HS-5 (cell line): Measurements from ENCODE around the gene BLOC1S2.
A peak's percentile ranks its signal among the peaks of the same experiment; 100 is the strongest.
"Not testable (repeated sequence)": the region's sequence is repeated elsewhere in the genome, so short reads cannot be mapped to it uniquely, and the experiment has no call there.

Experiments used
- DNase-seq: peaks from one replicate; pipeline ENCODE4 v3.0.0-alpha.2; 2012; ENCODE audit warnings: low read depth

Gene BLOC1S2

DNA sequence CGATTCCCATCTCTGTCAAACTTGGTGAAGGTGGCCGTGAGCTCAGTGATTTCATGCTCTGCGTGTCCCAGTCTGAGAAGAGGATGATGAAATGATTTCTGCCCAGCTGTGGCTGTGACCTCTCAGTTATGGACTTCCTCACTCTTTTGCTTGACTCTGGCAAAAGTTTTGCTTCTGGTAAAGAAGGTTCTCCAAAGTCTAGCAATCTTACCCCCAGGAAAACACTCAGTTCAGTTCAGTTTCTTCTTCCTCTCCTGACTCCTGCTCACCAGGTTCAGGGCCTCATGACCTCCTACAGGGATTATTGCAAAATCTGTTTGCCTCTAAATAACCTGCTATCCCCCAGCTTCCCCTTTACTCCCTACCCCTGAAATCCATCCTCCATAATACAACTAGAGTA, 4.9 kb upstream of the BLOC1S2 start:
- DNase-seq = no peak

DNA sequence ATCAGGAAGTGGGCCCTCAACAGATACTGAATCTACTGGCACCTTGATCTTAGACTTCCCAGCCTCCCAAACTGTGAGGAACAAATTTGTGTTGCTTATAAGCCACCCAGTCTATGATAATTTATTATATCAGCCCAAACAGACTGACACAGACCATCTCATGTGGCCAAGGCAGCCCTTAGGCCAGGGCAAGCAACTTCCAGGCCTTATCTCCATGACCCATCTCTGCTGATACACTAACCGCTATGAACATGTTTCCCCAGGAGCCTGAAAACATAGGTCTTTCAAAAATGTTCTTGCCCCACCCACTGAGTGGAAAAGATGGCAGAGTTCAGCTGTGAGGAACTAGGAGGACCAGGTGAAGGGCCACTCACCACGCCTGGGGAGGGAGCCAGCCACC, 3.2 kb upstream of the BLOC1S2 start:
- DNase-seq = no peak

DNA sequence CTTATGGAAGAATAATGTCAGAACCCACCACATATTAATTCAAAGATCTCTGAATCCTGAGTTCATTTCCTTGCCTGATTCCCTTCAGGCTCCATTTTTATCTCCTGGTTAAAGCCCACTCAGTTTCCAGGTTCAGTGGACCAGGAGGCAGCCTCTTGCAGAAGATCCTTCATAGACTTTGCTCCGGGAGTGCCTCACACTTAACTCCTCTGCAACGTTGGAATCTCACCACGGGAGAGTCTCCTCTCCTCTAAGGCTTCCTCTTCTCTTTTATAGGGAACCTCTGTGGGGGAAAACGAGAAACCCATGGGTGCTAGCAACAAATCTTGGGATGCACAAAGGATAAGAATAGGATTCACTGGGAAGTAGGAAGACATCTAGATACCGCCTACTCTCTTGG, 1.7 kb upstream of the BLOC1S2 start:
- DNase-seq = no peak

DNA sequence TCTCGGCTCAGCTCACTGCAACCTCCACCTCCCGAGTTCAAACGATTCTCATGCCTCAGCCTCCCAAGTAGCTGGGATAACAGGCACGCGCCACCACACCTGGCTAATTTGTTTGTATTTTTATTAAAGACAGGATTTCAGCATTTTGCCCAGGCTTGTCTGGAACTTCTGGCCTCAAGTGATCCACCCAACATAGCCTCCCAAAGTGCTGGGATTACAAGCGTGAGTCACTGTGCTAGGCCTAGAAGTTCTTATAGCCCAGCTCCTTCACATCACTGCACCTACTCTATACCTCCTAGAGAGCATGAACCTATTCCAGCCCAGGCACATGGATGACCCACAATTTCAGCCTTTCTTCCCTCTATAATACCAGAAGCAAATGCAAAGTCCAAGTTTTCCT, 1.3 kb upstream of the BLOC1S2 start:
- no peak for DNase-seq

DNA sequence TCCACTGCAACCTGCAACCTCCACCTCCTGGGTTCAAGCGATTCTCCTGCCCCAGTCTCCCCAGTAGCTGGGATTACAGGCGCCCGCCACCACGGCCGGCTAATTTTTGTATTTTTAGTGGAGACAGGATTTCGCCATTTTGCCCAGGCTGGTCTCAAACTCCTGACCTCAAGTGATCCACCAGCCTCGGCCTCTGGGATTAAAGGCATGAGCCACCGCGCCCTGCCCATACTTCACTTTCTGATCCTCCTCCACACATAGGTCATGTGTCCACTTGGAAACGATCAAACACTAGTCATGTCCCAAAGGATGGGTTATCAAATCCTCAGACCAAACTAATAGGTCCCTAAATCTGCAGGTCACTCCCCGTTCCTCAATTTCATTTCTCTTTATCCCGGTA, 1.2 kb downstream of the BLOC1S2 start:
- DNase-seq = not testable (repeated sequence)

DNA sequence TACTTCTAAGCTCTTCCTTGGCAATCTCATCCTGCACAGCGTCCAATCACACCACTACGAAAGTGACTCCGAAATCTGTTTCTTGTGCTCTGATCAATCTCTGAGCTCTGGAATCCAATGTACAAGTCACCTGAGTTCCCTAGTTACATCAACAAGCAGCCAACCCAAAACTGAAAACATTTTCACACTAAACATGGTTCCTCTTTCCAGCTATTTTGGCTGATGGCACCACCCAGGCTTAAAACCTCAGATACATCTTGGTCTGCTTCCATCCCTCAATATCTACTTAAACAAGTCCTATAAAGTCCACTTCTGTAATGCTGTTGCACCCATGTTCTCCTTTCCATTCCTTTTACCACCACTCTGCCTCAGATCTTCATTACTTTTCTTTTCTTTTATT, 3.6 kb downstream of the BLOC1S2 start:
- no peak for DNase-seq

DNA sequence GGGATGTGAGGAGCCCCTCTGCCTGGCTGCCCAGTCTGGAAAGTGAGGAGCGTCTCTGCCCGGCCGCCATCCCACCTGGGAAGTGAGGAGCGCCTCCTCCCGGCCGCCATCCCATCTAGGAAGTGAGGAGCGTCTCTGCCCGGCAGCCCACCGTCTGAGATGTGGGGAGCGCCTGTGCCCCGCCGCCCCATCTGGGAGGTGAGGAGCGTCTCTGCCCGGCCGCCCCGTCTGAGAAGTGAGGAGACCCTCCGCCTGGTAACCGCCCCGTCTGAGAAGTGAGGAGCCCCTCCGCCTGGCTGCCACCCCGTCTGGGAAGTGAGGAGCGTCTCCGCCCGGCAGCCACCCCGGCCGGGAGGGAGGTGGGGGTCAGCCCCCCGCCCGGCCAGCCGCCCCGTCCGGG, 9.5 kb downstream of the BLOC1S2 start:
- DNase-seq = not testable (repeated sequence)

DNA sequence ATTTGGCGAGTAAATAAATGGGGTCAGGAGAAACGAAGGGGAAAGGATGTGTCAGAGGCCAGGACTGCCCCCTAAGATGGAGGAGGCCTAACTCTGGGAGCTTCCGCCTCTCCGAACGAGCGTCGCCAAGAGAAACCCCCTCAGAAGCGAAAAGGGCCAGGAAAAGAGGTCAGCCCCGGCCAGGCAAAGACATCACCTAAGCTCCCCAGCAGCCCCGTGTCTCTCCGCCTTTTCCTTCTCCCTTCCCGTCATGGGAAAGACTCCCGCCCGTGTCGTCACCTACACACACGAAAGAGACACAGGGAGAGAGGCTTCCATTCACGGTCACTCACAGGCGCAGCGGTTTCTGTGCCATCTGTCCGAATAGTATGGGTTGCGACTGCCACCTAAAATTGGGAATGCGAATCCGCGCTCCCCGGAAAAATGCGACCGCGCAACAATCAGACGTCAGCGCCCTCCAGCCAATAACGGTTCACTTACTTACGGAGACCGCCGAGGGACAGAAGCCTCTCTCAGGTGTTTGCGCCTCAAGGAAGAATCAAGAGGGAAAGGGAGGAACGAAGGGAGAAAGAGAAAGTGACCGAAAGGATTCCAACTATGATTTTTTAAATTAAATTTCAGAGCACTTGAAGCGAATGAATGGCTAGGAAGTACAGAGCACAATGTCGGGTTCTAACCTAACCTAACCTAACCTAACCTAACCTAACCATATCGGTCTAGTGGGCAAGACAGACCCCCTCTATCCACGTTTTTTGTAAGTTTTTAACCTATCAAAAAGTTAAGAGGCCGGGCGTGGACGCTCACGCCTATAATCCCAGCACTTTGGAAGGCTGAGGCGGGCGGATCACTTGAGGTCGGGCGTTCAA, 19.0 kb downstream of the BLOC1S2 start, which contains the start of gene CWF19L1:
Gene CWF19L1 (minus strand): TSS at position 400 of the 866 bp plus-strand sequence. CDS start 45 bp downstream, at position 355.
- DNase-seq = peak; percentile 58

DNA sequence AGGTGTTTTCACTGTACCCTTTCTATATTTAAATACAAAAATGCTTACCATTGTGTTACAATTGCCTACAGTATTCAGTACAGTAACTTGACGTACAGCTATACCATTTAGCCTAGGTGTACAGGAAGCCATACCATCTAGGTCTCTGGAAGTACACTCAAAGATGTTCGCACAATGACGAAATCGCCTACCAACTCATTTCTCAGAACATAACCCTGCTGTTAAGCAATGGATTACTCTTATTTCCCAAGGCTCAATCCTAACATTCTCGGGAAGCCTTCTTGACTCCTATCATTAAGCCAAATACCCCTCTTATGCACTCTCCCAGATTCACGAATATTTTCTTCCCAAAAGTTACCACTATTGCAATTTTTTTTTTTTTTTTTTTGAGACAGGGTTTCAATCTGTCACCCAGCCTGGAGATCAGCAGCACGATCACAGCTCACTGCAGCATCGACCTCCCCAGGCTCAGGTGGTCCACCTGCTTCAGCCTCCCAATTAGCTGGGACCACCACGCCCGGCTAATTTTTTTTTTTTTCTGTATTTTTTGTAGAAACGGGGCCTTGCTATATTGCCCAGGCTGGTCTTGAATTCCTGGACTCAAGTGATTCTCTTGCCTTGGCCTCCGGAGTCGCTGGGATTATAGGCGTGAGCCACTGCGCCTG, 20.5 kb downstream of the BLOC1S2 start:
- DNase-seq = no peak

DNA sequence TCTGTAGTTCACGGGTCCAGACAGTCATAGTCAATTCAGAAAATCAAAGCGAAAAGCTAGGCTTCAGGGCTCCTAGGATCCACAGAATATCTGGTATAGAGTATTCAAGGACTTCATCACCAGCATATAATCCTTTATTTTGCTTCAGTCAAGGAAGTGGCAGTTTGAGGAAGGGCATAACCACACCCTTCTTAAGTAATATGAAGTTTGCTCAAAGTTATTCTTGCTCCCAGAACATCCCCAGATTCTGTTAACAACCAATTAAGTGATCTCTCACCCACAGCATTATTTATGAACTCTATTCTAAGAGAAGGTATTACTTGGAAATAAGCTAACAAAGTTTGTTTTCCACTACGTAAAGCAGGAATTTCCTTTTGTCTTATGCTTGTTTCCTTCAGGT, 32.3 kb downstream of the BLOC1S2 start:
- DNase-seq = no peak

DNA sequence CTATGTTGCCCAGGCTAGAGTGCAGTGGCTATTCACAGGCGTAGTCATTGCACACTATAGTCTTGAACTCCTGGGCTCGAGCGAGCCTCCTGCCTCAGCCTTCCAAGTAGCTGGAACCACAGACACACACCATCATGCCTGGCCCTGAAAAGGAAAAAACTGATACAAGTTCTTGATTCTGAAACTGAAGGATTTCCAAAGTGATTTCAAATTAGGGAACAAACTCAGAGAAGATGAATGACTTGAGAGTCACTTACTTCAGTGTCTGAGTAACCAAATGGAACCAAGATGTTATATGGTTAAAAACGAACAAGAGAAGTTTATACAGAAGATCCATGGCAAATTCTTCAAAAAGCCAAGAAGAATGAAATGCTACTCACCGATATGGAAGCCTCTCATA, 33.4 kb downstream of the BLOC1S2 start:
- no peak for DNase-seq

DNA sequence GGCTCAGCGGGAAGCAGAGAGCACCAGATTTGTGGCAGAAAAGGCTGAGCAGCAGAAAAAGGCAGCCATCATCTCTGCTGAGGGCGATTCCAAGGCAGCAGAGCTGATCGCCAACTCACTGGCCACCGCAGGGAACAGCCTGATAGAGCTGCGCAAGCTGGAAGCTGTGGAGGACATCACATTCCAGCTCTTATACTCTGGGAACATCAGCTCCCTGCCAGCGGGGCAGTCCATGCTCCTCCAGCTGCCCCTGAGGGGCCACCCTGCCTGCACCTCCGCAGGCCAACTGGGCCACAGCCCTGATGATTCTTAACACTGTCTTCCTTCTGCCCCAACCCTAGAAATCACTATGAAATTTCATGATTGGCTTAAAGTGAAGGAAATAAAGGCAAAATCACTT, 37.7 kb downstream of the BLOC1S2 start:
- DNase-seq = no peak

DNA sequence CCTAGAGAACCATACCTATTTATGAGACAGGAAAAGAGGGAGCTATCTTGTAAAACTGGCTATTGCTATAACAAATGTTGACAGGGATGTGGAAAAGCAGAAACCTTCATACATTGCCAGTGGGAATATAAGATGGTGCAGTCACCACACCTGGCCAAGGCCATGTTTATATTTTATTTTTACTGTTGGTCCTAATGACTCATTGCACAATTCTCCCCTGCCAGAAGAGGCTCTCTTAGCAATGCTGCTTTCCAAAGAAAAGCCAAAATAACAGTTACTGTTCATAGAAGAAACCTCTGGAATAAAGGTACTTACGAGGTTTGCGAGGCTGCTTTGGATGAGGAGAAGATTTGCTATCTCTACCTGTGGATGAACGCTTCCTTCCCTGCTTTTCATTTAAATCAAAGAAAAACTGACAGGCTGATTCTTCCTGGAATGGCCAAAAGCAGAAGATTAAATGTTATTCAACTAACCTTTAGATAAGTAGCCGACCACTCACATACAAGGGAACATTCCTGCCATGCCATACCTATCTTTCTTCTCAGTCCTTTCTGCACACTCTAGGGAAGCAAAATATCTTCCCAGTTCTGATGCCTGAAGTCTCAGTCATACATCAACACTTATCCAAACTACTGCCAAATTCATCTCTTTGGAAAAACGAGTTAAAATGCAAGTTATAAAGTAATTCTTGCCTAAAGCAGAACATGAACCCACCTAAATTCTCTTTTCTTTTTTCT, 40.8 kb downstream of the BLOC1S2 start:
- no peak for DNase-seq

DNA sequence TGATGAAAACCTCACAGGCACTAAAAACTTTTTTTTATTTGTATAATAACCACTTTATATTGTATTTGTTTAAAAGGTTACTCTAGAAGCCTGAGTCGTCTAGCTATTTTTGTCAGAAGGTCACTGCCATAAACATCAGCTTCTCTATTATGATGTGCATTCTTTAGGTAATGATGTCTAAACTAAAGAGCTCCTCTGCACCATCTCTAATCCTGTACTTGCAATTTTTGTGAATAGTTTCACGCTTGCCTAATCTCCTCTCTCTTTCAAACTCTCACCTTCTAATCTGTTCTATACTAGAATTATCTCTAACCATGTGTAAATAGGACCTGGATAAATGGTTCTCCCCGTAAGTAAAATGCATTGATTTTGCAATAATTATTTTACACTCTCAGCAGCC, 46.6 kb downstream of the BLOC1S2 start:
- no peak for DNase-seq

DNA sequence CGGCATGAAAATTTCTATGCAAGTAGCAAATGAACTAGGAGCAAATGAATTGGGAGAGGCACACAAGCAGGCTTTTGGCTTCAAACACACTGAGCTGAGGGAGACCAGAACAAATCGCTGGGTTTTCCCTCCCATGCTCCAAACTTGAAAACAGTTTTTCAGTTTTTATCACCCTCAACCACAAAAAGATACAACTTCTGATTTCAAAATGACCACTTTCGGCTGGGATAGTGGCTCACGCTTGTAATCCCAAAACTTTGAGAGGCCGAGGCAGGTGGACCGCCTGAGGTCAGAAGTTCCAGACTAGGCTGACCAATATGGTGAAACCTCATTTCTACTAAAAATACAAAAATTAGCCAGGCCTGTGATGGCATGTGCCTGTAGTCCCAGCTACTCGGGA, 48.1 kb downstream of the BLOC1S2 start:
- no peak for DNase-seq

DNA sequence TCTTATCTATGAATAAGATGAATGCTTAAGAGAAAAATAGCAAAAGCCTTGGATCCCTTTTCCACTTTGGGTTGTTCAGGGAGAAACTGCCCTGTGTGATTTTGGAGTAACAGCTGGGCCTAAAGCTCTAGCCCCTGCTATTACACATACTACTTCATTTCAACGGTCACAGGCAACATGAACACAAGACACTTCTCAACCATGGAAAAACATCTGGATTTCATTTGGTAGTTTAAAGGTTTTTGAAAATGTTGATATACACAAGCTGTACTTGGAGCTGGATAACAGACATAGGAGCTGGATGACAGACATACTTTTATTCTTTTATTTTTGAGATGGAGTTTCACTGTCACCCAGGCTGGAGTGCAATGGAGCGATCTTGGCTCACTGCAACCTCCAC, 54.4 kb downstream of the BLOC1S2 start:
- DNase-seq = no peak

DNA sequence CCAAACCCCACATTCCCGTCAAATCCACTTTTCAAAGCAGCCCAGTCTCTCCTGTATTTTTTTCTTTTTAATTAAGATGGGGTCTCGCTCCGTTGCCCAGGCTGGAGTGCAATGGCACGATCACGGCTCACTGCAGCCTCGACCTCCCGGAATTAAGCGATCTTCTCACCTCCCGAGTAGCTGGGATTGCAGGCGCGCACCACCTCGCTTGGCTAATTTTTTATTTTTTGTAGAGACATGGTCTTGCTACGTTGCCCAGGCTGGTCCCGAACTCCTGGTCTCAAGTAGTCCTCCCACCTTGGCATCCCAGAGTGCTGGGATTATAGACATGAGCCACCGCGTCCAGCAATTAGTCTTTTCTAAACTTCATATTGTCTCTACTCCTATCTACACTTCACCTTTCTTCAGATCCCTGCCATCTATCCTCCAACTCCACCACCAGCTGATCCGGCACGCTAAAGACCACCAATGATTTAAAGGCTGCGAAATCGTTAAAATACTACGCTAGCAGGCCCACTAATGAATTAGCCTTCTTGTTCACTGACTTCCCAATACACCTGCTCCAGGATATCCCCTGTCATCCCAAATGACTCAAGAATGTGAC, 56.6 kb downstream of the BLOC1S2 start:
- no peak for DNase-seq

DNA sequence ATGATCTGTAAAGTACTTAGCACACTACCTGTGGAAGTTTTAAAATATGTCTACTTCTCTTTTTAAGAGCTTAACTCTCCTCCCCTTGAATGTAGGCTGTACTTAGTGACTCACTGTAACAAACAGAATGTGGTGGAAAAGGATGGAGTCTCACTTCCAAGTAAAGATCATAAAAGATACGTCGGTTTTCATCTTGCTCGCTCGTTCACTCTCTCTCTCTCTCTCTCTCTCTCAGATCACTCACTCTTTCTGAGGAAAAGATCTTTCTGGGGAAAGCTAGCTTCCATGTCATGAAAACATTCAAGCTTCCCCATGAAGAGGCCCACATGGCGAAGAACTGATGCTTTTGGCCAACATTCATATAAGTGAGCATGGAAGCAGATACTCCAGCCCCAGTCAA, 62.6 kb downstream of the BLOC1S2 start:
- DNase-seq = no peak
